Neuron (in vitro differentiated cells): ENCODE data around the gene MRPL40.

Experiments
- H2AFZ ChIP-seq: one replicate; pipeline ENCODE4 v1.6.1; 2013; ENCODE audit warnings: low read depth, mild to moderate bottlenecking, inconsistent platforms, low read length, moderate library complexity
- H3K27me3 ChIP-seq: one replicate; pipeline ENCODE4 v1.6.1; 2013; ENCODE audit warnings: low read length; ENCODE audit not compliant: insufficient read depth
- H3K36me3 ChIP-seq: one replicate; pipeline ENCODE4 v1.6.1; 2013; ENCODE audit warnings: low read length; ENCODE audit not compliant: insufficient read depth
- H3K4me1 ChIP-seq: one replicate; pipeline ENCODE4 v1.6.1; 2013; ENCODE audit warnings: low read length; ENCODE audit not compliant: insufficient read depth
- H3K4me3 ChIP-seq: 2 replicates; pipeline ENCODE4 v1.5.1; 2013; ENCODE audit warnings: mild to moderate bottlenecking, low read length, moderate library complexity
- H3K9me3 ChIP-seq: one replicate; pipeline ENCODE4 v1.6.1; 2013; ENCODE audit warnings: low read length

MRPL40 gene

GRCh38 chr22:19412923-19413322, 19.4 kb upstream of the MRPL40 start:
- H3K9me3 ChIP-seq, result peaks cover 2% of the 10 kb centered on the region
- no peak overlapping the region for H2AFZ ChIP-seq
- no peaks in the 10 kb centered on the region for H3K4me1 ChIP-seq
- peaks cover 22% of the 10 kb centered on the region for H3K36me3 ChIP-seq
- no peaks in the 10 kb centered on the region for H3K27me3 ChIP-seq
- no peak overlapping the region for H3K4me3 ChIP-seq

GRCh38 chr22:19419086-19419463, 13.3 kb upstream of the MRPL40 start:
- Histone ChIP-seq H3K4me3 (no peak overlapping the region), H3K27me3 (no peaks in the 10 kb centered on the region), H3K9me3 (peaks cover 2% of the 10 kb centered on the region), H2AFZ (no peak overlapping the region), H3K36me3 (peaks cover 3% of the 10 kb centered on the region), H3K4me1 (no peaks in the 10 kb centered on the region)

- no peaks in the 10 kb centered on the region for H3K27me3 ChIP-seq
- peaks cover 3% of the 10 kb centered on the region for H3K36me3 ChIP-seq
- H2AFZ ChIP-seq, result no peak overlapping the region
- H3K4me3 ChIP-seq, result no peak overlapping the region
- H3K9me3 ChIP-seq, result peaks cover 2% of the 10 kb centered on the region
- H3K4me1 ChIP-seq, result no peaks in the 10 kb centered on the region
Measured at GRCh38 chr22:19419464-19420178, 12.7 kb upstream of the MRPL40 start.

- Histone ChIP-seq H3K4me1 (no peaks in the 10 kb centered on the region), H2AFZ (no peak overlapping the region), H3K9me3 (peaks cover 2% of the 10 kb centered on the region), H3K36me3 (peaks cover 3% of the 10 kb centered on the region), H3K27me3 (no peaks in the 10 kb centered on the region), H3K4me3 (no peak overlapping the region)
Measured at GRCh38 chr22:19420321-19420720, 12.0 kb upstream of the MRPL40 start.

- Histone ChIP-seq H3K36me3 (peaks cover 2% of the 10 kb centered on the region), H3K4me1 (no peaks in the 10 kb centered on the region), H3K27me3 (no peaks in the 10 kb centered on the region), H3K4me3 (no peak overlapping the region), H3K9me3 (no peaks in the 10 kb centered on the region), H2AFZ (no peak overlapping the region)
Measured at GRCh38 chr22:19422440-19423301, 9.7 kb upstream of the MRPL40 start.

DNA sequence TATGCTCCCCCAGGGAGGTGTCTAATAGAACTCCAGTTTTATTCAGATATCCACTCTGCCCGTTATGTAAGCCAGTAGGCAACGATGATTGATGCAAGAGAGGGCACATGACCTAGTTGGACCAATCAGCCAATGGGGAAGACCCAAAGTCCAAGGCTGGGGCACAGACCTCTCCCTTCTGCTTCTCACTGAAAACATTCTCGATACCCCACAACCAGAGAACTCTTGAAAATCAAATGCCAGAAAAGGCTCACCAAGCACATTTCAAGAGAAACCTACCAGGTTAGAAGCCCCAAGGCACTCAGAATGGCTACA, 8.2 kb upstream of the MRPL40 start:
- Histone ChIP-seq H3K4me1 (no peaks in the 10 kb centered on the region), H3K36me3 (no peaks in the 10 kb centered on the region), H2AFZ (no peak overlapping the region), H3K4me3 (no peak overlapping the region), H3K27me3 (no peaks in the 10 kb centered on the region), H3K9me3 (no peaks in the 10 kb centered on the region)

GRCh38 chr22:19429950-19430889, 2.1 kb upstream of the MRPL40 start:
- Histone ChIP-seq H3K4me1 (peaks cover 20% of the 10 kb centered on the region), H3K36me3 (peaks cover 10% of the 10 kb centered on the region), H3K9me3 (no peaks in the 10 kb centered on the region), H3K4me3 (peak overlapping the region; percentile 76), H3K27me3 (no peaks in the 10 kb centered on the region), H2AFZ (no peak overlapping the region)

DNA sequence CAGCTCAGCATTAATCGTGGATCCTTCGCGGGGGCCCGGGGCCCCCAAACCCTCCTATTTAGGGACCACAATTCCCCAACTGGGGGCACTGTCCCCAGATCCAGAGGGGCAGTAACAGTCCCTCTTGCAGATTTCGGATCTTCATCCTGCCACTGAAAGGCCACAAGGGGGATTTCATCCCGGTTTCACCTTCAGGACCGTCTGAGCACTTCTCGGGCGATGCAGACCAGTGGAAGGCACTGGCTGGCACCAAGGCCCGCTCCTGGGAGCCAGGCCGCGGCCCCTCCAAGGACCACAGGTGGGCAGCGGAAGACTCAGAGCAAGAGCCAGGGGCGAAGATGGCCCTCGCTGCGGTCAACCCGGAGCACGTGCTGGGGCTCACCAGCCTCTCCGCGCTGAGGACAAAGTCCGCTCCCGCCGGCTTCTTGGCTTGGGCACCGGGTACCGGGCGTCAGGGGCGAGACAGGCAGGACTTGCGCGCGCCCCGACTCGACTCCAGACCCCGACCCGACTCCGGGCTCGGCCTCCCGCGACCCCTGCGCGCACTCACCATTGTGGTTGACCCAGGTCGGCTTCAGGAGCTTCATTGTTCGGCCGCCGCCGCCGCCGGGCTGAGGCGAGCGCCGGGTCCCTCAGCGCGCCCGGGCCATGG, 1.3 kb upstream of the MRPL40 start:
- peaks cover 17% of the 10 kb centered on the region for H3K36me3 ChIP-seq
- peak overlapping the region; percentile 76 for H3K4me3 ChIP-seq
- H3K9me3 ChIP-seq, result no peaks in the 10 kb centered on the region
- no peaks in the 10 kb centered on the region for H3K27me3 ChIP-seq
- no peak overlapping the region for H2AFZ ChIP-seq
- peaks cover 20% of the 10 kb centered on the region for H3K4me1 ChIP-seq

DNA sequence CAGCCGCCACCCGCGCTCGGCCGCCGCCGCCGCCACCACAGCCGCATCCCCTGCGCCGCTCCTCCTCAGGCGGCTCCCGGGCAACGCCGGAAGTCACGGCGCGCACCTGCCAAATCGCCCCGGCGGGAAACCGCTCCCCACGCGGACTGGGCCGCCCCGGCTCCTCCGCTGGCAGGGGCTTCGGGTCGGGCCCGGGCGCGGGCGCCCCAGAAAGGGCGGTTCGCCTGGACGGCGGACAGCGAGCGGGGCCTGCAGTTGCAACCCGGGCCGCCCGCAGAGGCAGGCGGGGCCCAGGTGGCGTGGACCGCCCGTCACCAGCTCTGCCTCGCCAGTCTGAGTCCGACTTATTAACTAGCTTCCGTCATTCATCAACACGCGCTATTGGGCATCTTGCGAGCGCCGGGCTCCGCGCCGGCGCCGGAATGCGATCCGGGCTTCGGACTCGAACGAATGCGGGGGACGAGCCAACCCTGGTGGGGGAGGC, 654 bp upstream of the MRPL40 start, which contains the start of gene HIRA:
Gene HIRA (minus strand): TSS at position 85 of the 484 bp plus-strand sequence. CDS start 257 bp downstream, outside the sequence.
- peaks cover 20% of the 10 kb centered on the region for H3K4me1 ChIP-seq
- H3K27me3 ChIP-seq, result no peaks in the 10 kb centered on the region
- H3K36me3 ChIP-seq, result peaks cover 21% of the 10 kb centered on the region
- H3K9me3 ChIP-seq, result no peaks in the 10 kb centered on the region
- peak within 1 kb of the TSS; percentile 76 for H3K4me3 ChIP-seq
- H2AFZ ChIP-seq, result peak within 1 kb of the TSS; percentile 76

DNA sequence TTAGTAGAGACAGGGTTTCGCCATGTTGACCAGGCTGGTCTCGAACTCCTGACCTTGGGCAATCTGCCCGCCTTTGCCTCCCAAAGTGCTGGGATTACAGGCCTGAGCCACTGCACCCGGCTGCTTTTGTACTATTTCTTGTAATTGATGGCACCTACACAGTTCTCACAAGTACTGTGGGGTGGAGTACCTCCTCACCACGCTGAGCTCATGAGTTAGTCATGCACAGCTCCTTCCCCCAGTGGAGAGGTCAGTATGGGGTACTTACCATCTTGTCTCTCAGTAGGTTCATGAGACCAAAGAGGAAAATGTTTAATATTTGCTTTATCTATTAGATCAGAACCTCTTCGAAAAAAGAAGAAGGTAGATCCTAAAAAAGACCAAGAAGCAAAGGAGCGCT, 2.1 kb downstream of the MRPL40 start:
- H2AFZ ChIP-seq, result no peak overlapping the region
- H3K9me3 ChIP-seq, result no peaks in the 10 kb centered on the region
- peaks cover 29% of the 10 kb centered on the region for H3K36me3 ChIP-seq
- peaks cover 20% of the 10 kb centered on the region for H3K4me1 ChIP-seq
- no peak overlapping the region for H3K4me3 ChIP-seq
- H3K27me3 ChIP-seq, result no peaks in the 10 kb centered on the region

GRCh38 chr22:19434829-19435580, 2.7 kb downstream of the MRPL40 start:
- peaks cover 14% of the 10 kb centered on the region for H3K4me1 ChIP-seq
- H3K27me3 ChIP-seq, result no peaks in the 10 kb centered on the region
- H3K9me3 ChIP-seq, result no peaks in the 10 kb centered on the region
- peaks cover 29% of the 10 kb centered on the region for H3K36me3 ChIP-seq
- H2AFZ ChIP-seq, result no peak overlapping the region
- no peak overlapping the region for H3K4me3 ChIP-seq
